ENCODE data around the gene HCN4. TPM values are rescaled to one million over a fixed set of nuclear protein-coding genes. Genes with fewer than 3 reads are reported as not detected.

Gene HCN4
- total and polyA plus RNA-seq, 2 donors (not counting 1 experiment from before 2014, with no cell fraction given): not detected

DNA sequence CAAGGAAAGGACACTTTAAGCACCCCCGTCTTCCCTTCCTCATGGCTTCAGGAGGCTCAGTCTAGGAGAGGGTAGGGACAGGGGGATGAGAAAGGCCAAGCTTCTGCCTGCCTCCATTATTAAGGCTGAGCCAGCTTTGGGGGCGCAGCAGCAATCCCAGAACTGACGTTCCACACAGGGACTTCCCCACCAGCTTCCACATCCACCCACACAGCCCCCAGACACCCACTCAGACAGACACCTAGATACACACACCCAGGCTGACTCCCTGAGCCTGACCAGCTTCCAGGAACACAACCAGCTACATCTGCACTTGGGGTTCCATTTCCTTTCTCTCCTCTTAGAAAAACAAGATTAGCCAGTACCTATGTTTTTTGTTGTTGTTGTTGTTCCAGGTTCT lies 4.7 kb downstream of the HCN4 start:
- Histone ChIP-seq H3K9ac (ENCODE audit: insufficient read depth, low read length) (no peak overlapping the region), H3K4me3 (replicated peaks in 1 of 4; ENCODE audit: control extremely low read depth in 1 of 4, insufficient read depth in 1 of 4, low read depth in 3 of 4, low read length in 4 of 4) (no peak overlapping the region), H3K27ac (ENCODE audit: insufficient read depth, low read length) (no peak overlapping the region), H3K9me3 (ENCODE audit: control insufficient read depth, insufficient read depth, low read depth, low read length) (no peaks in the 10 kb centered on the region), H3K27me3 (ENCODE audit: control insufficient read depth, insufficient read depth, low read length) (peaks cover 29% of the 10 kb centered on the region), H3K4me2 (ENCODE audit: extremely low read depth, insufficient read depth, low read length) (no peak overlapping the region), H3K4me1 (ENCODE audit: control insufficient read depth, extremely low read depth, insufficient read depth, low read length) (no peaks in the 10 kb centered on the region), H4K20me1 (ENCODE audit: control insufficient read depth, extremely low read depth, insufficient read depth, low read length) (no peaks in the 10 kb centered on the region), H3K36me3 (ENCODE audit: control insufficient read depth, insufficient read depth, low read length) (no peaks in the 10 kb centered on the region), H3K79me2 (ENCODE audit: control insufficient read depth, insufficient read depth, low read length) (no peaks in the 10 kb centered on the region), H2AFZ (ENCODE audit: low read length) (no peak overlapping the region)
- TF ChIP-seq, protein P1, sequence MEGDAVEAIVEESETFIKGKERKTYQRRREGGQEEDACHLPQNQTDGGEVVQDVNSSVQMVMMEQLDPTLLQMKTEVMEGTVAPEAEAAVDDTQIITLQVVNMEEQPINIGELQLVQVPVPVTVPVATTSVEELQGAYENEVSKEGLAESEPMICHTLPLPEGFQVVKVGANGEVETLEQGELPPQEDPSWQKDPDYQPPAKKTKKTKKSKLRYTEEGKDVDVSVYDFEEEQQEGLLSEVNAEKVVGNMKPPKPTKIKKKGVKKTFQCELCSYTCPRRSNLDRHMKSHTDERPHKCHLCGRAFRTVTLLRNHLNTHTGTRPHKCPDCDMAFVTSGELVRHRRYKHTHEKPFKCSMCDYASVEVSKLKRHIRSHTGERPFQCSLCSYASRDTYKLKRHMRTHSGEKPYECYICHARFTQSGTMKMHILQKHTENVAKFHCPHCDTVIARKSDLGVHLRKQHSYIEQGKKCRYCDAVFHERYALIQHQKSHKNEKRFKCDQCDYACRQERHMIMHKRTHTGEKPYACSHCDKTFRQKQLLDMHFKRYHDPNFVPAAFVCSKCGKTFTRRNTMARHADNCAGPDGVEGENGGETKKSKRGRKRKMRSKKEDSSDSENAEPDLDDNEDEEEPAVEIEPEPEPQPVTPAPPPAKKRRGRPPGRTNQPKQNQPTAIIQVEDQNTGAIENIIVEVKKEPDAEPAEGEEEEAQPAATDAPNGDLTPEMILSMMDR (conservative IDR thresholded peaks at IDR 0.05 in 1 of 2, IDR thresholded peaks at IDR 0.05 in 1 of 2; ENCODE audit: low read depth in 1 of 2, low read length in 2 of 2): no peak
- TF ChIP-seq EZH2 (IDR thresholded peaks at IDR 0.05; ENCODE audit: low read length, missing control alignments): no peak
- DNase-seq (ENCODE audit: low read depth in 2 of 2): no peak

DNA sequence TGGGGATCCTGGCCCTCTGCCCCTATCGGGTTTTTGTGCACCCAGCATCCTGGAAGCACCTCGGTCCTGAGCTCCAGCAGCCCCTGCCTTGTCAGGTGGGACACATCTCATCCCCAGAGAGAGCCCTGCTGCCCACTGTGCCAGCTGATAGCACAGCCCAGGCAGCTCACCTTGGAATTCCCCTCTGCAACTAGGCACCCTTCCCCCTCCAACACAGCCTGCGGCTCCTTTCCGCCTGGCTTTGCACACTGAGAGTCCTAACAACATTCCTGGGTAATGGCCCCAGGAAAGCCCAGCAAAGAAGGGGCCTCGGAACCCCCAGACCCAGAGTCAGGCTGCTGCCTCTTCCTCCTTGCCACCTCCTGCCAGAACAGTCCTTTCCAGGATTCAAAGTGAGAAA lies 5.9 kb downstream of the HCN4 start:
- H2AFZ ChIP-seq (ENCODE audit: low read length): no peak overlapping the region
- H4K20me1 ChIP-seq (ENCODE audit: control insufficient read depth, extremely low read depth, insufficient read depth, low read length): no peaks in the 10 kb centered on the region
- no peak overlapping the region for H3K4me2 ChIP-seq (ENCODE audit: extremely low read depth, insufficient read depth, low read length)
- H3K9me3 ChIP-seq (ENCODE audit: control insufficient read depth, insufficient read depth, low read depth, low read length): no peaks in the 10 kb centered on the region
- no peak overlapping the region for H3K4me3 ChIP-seq (replicated peaks in 1 of 4; ENCODE audit: control extremely low read depth in 1 of 4, insufficient read depth in 1 of 4, low read depth in 3 of 4, low read length in 4 of 4)
- no peak for TF ChIP-seq EZH2 (IDR thresholded peaks at IDR 0.05; ENCODE audit: low read length, missing control alignments)
- TF ChIP-seq, protein P1 (conservative IDR thresholded peaks at IDR 0.05 in 1 of 2, IDR thresholded peaks at IDR 0.05 in 1 of 2; ENCODE audit: low read depth in 1 of 2, low read length in 2 of 2): no peak
- no peak overlapping the region for H3K9ac ChIP-seq (ENCODE audit: insufficient read depth, low read length)
- H3K4me1 ChIP-seq (ENCODE audit: control insufficient read depth, extremely low read depth, insufficient read depth, low read length): no peaks in the 10 kb centered on the region
- H3K27ac ChIP-seq (ENCODE audit: insufficient read depth, low read length): no peak overlapping the region
- DNase-seq (ENCODE audit: low read depth in 2 of 2): no peak
- peaks cover 37% of the 10 kb centered on the region for H3K27me3 ChIP-seq (ENCODE audit: control insufficient read depth, insufficient read depth, low read length)
- no peaks in the 10 kb centered on the region for H3K79me2 ChIP-seq (ENCODE audit: control insufficient read depth, insufficient read depth, low read length)
- no peaks in the 10 kb centered on the region for H3K36me3 ChIP-seq (ENCODE audit: control insufficient read depth, insufficient read depth, low read length)

DNA sequence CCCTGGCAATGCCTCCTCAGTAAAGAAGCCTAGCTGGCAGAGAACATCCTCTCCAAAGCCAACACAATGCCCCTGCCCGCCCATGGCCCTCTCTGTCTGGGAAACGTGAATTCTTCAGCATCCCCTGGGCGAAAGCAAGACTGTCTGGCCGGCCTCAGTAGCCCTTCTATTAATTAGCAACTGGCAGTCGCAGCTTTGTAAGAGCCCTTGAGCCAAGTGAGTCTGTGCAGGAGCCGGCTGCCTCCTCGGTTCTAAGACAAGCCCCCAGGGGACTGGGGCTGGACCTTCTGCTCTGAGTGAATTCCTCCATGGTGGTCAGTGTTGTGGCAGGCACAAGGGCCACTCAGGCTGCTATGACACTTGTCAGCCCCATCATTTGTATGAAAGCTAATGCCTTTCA lies 7.4 kb downstream of the HCN4 start:
- Histone ChIP-seq H3K4me2 (ENCODE audit: extremely low read depth, insufficient read depth, low read length) (no peak overlapping the region), H3K79me2 (ENCODE audit: control insufficient read depth, insufficient read depth, low read length) (no peaks in the 10 kb centered on the region), H2AFZ (ENCODE audit: low read length) (no peak overlapping the region), H3K9ac (ENCODE audit: insufficient read depth, low read length) (no peak overlapping the region), H3K4me3 (replicated peaks in 1 of 4; ENCODE audit: control extremely low read depth in 1 of 4, insufficient read depth in 1 of 4, low read depth in 3 of 4, low read length in 4 of 4) (no peak overlapping the region), H3K9me3 (ENCODE audit: control insufficient read depth, insufficient read depth, low read depth, low read length) (no peaks in the 10 kb centered on the region), H3K36me3 (ENCODE audit: control insufficient read depth, insufficient read depth, low read length) (no peaks in the 10 kb centered on the region), H3K27me3 (ENCODE audit: control insufficient read depth, insufficient read depth, low read length) (peaks cover 25% of the 10 kb centered on the region), H4K20me1 (ENCODE audit: control insufficient read depth, extremely low read depth, insufficient read depth, low read length) (no peaks in the 10 kb centered on the region), H3K27ac (ENCODE audit: insufficient read depth, low read length) (no peak overlapping the region), H3K4me1 (ENCODE audit: control insufficient read depth, extremely low read depth, insufficient read depth, low read length) (no peaks in the 10 kb centered on the region)
- no peak for DNase-seq (ENCODE audit: low read depth in 2 of 2)
- no peak for TF ChIP-seq EZH2 (IDR thresholded peaks at IDR 0.05; ENCODE audit: low read length, missing control alignments)
- TF ChIP-seq, protein P1 (conservative IDR thresholded peaks at IDR 0.05 in 1 of 2, IDR thresholded peaks at IDR 0.05 in 1 of 2; ENCODE audit: low read depth in 1 of 2, low read length in 2 of 2): no peak
